A673 (cell line): Measurements from ENCODE around the gene ADGRD1. TPM values are rescaled to one million over a fixed set of nuclear protein-coding genes. Genes with fewer than 3 reads are reported as not detected.

ENCODE experiments used
- BruUV-seq: library from RNA; stranded (reverse); fragments of 400-500 nt; replicated peaks from 2 replicates; lab custom pipeline; 2021; lab: Mats Ljungman, UMichigan
- CTCF ChIA-PET: fragments of 300-600 bp; sonication (Branson Sonifier 250); formaldehyde crosslinking; loops from one replicate; lab custom pipeline; 2022; ENCODE audit warnings: antibody characterized with exemption; lab: Charles Lee
- POLR2A ChIA-PET: fragments of 300-600 bp; sonication (Branson Sonifier 250); formaldehyde crosslinking; loops from one replicate; lab custom pipeline; 2022; ENCODE audit warnings: antibody characterized with exemption; ENCODE audit not compliant: low non-redundant PET; lab: Charles Lee
- DNase-seq: peaks from one replicate; pipeline ENCODE4 v3.0.0-alpha.2; 2015; ENCODE audit warnings: low spot score
- H3K27ac ChIP-seq: fragments of 200-600 bp; sonication (generic); 2 replicates; pipeline ENCODE4 v1.5.1; 2016; ENCODE audit warnings: mixed run types, low read depth, mild to moderate bottlenecking, mixed read lengths, antibody characterized with exemption, low read length; ENCODE audit not compliant: poor library complexity, severe bottlenecking
- H3K27me3 ChIP-seq: fragments of 200-600 bp; sonication (generic); replicated peaks from 2 replicates; pipeline ENCODE4 v1.6.1; 2017; ENCODE audit warnings: mixed run types, low read depth, mild to moderate bottlenecking, mixed read lengths, antibody characterized with exemption, low read length; ENCODE audit not compliant: insufficient read depth, poor library complexity
- H3K36me3 ChIP-seq: fragments of 200-600 bp; sonication (generic); 2 replicates; pipeline ENCODE4 v1.6.1; 2016; ENCODE audit warnings: mixed run types, mild to moderate bottlenecking, mixed read lengths, antibody characterized with exemption, low read length; ENCODE audit not compliant: insufficient read depth, poor library complexity, severe bottlenecking
- H3K4me1 ChIP-seq: fragments of 200-600 bp; sonication (generic); 2 replicates; pipeline ENCODE4 v1.6.1; 2017; ENCODE audit warnings: mixed run types, mild to moderate bottlenecking, mixed read lengths, antibody characterized with exemption, low read length; ENCODE audit not compliant: insufficient read depth, poor library complexity, severe bottlenecking
- H3K4me3 ChIP-seq: fragments of 200-600 bp; sonication (generic); 2 replicates; pipeline ENCODE4 v1.5.1; 2016; ENCODE audit warnings: low read depth, mixed run types, mild to moderate bottlenecking, mixed read lengths, low read length; ENCODE audit not compliant: poor library complexity, severe bottlenecking
- H3K9me3 ChIP-seq: fragments of 200-600 bp; sonication (generic); 2 replicates; pipeline ENCODE4 v1.6.1; 2016; ENCODE audit warnings: mixed run types, low read depth, mild to moderate bottlenecking, mixed read lengths, antibody characterized with exemption, low read length; ENCODE audit not compliant: poor library complexity, severe bottlenecking
- CTCF ChIP-seq: fragments of 300-800, 200-600 bp; sonication (generic); conservative IDR thresholded peaks from 2 replicates; pipeline ENCODE4 v1.5.1; 2017; ENCODE audit warnings: low read depth, mild to moderate bottlenecking, antibody characterized with exemption, low read length, moderate library complexity, mixed read lengths
- EZH2 ChIP-seq: fragments of 200-600 bp; sonication (generic); IDR thresholded peaks from 2 replicates; pipeline ENCODE4 v1.6.1; 2017; ENCODE audit warnings: borderline replicate concordance, low read depth, mild to moderate bottlenecking, mixed read lengths, antibody characterized with exemption, low read length; ENCODE audit not compliant: poor library complexity, severe bottlenecking
- intact Hi-C: fragments of 100-400 bp; cut with micrococcal nuclease; formaldehyde crosslinking; loops from one replicate; pipeline ENCODE4 v1.10.0; 2022; ENCODE audit not compliant: unreplicated experiment
- total RNA-seq: library from RNA; stranded (reverse); gene quantifications from 2 replicates; pipeline ENCODE4 v1.2.3, GENCODE V29; 2021

Gene ADGRD1
- total RNA-seq, 1 experiment from 2014 or later: not detected

GRCh38 chr12:131096681-131097181 lies 143.0 kb downstream of the ADGRD1 start:
- no peak overlapping the region for H3K27ac ChIP-seq
- intact Hi-C loops: no loop called here
- ChIA-PET POLR2A (no interaction called here), CTCF (no interaction called here)
- no peak overlapping the region for H3K4me3 ChIP-seq
- DNase-seq: no peak
- BruUV-seq: no TSS peak
- H3K9me3 ChIP-seq: no peaks in the 10 kb centered on the region
- TF ChIP-seq CTCF (no peak), EZH2 (no peak)
- no peaks in the 10 kb centered on the region for H3K36me3 ChIP-seq
- H3K27me3 ChIP-seq: no peaks in the 10 kb centered on the region
- H3K4me1 ChIP-seq: no peaks in the 10 kb centered on the region

DNA sequence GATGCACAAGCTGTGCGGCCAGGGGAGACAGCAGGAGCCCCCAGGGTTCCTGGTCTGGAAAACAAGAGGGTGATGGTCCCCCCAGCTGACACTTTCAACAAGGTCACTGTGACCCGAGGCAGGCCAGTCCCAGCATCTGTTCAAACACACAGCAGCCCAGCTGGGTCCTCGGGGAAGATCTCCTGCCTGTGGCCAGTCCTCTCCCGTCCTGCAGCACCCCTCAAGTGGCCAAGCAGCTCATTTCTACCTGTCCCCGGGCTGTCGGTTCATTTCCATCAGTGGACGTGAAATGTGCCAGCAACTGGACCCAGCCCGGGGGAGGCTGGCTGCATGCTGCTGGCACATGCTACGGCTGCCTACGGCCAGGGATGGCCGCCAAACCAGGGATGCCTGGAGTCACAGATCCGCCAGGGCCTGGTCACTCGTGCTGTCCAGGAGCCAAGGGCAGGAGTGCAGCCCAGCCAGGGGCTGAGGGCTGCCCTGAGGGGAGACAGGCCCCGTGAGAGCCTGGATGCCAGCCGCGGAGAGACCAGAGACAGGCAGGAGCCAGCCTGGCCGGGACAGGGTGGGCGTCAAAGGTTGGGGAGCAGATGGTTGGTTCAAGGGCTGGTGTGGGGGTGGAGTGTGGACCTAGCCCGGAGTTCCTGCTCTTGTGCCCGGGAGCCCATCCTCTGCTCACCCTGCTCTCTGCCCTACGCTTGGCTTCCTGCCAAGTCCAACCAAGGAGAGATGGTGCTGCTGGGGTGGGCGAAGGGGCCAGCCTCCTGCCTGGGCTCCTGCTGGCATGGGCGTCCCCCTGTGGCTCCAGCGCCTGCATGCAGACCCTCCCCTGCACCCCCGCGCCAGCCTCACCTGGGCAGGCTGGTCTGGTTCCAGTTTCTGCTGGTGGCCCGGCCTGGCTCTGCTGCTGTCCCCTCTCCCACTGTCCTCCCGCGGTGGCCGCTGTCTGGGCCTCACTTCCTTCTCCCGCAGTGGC lies 143.8 kb downstream of the ADGRD1 start:
- H3K27ac ChIP-seq: no peak overlapping the region
- POLR2A ChIA-PET: no interaction called here
- no peak for DNase-seq

More for the DNA sequence above, 143.8 kb downstream of the ADGRD1 start:
- no TSS peak for BruUV-seq
- no peak for TF ChIP-seq EZH2
- TF ChIP-seq CTCF: no peak
- Histone ChIP-seq H3K9me3 (no peaks in the 10 kb centered on the region), H3K27me3 (no peaks in the 10 kb centered on the region), H3K36me3 (no peaks in the 10 kb centered on the region), H3K4me3 (no peak overlapping the region), H3K4me1 (no peaks in the 10 kb centered on the region)
- intact Hi-C loops: no loop called here
- CTCF ChIA-PET: no interaction called here
